Fibroblast of gingiva (primary cell): ENCODE data around the gene COMMD9.

Source experiments
- DNase-seq: peaks from one replicate; pipeline ENCODE4 v3.0.0-alpha.2; 2011; ENCODE audit warnings: low read depth

The COMMD9 gene

GRCh38 chr11:36296884-36297543, 7.8 kb upstream of the COMMD9 start:
- peak; percentile 100 for DNase-seq

- no peak for DNase-seq
Measured at GRCh38 chr11:36295926-36296325, 6.7 kb upstream of the COMMD9 start, which contains the start of gene PRR5L. TSS of gene PRR5L (plus strand) at chr11:36296288. CDS start at chr11:36401122, 104,834 bp downstream.

GRCh38 chr11:36292311-36292722, 3.1 kb upstream of the COMMD9 start:
- peak; percentile 46 for DNase-seq

DNA sequence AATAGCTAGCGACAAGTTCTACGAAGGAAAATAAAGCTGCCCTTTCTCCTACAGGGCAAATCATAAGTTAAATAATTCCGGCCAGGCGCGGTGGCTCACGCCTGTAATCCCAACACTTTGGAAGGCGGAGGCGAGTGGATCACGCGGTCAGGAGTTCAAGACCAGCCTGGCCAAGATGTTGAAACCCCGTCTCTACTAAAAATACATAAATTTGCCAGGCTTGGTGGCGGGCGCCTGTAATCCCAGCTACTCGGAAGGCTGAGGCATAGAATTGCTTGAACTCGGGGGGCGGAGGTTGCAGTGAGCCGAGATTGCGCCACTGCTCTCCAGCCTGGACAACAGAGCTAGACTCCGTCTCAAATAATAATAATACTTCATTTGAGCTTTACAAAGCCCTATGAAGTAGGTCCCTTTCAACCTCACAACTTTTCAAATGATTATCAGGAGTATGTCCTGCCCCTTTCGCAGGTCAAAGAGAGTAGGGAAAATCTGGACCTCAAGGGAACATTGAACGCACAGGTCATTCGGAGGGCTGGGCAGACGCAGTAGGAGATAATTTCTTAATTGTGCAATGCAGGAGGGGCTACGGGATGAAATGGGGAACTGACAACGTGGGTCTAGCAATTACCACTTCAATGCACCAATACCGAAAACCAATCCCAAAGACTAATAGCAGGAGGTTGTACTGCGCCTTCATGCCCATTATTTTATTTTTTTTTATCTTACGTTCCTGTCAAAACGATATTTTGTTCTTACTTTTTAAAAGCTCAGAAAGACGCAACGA, 590 bp downstream of the COMMD9 start:
- DNase-seq: no peak

DNA sequence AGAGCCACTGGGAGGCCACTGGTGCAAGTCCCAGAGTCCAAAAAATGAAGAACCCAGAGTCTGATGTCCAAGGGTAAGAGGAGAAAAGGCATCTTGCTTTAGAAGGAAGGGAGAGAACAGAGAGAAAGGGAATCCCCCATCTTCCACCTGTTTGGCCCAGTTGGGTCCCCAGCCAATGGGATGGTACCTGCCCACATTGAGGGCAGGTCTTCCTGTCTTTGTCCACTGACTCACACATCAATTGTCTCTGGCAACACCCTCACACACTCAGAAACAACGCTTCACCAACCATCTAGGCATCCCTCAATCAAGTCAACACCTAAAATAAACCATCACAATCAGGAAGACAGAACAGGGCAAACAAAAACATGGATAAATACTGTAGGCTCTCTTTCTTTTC, 6.3 kb downstream of the COMMD9 start:
- DNase-seq: no peak

GRCh38 chr11:36281850-36282249, 7.4 kb downstream of the COMMD9 start:
- DNase-seq: no peak

DNA sequence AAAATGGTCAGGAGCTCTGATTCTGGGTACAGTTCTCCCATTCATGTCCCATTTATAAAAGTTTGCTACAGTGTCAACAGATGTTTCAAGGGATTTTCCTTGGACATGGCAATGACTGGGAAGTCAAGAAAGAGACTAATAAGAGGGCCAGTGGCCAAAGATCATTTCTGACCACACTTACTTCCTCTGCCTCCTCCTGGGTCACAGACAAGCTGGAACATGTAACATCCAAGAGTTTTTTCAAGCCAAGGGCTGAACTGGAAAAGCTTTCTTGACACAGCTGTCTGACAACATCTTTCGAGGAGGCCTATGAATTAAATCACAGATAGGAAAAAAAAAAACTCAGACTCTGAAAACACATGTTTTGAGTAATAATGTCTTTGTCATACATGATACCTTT, 8.7 kb downstream of the COMMD9 start:
- no peak for DNase-seq

DNA sequence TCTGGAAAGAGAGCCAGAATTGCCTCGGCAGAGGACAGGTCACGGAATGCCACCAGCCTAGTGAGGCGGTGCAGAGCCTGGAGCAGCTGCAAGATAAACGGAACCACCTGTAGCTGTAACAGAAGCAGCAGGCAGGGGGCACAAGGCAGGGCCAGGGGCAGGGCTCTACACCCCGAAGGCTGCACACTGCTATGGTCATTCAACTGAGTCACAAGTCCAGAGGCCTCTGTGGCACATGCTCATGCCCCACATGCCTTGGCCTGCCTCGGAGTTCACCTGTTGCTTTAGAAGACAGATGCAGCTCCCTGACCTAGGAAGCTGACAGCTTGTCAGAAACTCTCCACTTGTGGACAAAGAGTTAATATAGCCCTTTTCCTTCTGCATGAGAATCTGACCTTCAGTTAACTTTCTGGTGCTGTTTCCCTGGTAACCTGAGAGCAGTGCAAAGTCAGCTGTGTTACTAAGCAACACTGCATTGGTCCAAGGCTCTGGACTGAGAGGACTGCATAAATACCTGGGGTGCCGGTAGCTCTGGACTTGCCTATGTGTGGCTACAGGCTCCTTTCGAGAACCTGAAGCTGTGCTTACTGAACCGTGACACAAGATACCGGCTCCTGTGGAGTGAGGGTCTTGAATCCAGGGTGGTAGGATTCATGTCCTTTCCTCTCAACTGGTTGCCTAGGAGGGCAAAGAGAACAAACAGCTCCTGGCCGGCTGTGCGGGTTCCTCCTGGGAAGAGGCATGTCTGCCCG, 10.5 kb downstream of the COMMD9 start:
- DNase-seq: no peak

- no peak for DNase-seq
Measured at GRCh38 chr11:36274414-36274813, 14.8 kb downstream of the COMMD9 start.

DNA sequence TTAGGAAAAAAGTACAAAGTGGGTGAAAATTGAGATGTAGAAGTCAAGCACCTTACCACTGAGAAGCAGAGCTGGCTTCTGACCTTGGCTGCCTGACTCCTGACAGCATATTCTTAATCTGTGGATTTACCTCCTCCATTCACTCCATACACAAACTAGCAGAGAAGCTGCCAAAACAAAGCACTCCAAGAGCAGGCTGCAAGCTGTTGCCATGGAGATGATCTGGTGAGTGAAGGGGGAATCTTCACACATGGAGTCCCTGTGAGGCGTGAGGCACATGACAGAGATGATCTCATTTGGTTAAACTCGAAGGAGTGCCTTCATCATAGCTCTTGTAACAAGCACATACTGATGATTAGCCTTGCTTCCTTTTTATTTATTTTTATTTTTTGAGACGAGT, 16.1 kb downstream of the COMMD9 start:
- DNase-seq: no peak

- DNase-seq: no peak
Measured at GRCh38 chr11:36271794-36272407, 17.3 kb downstream of the COMMD9 start.

DNA sequence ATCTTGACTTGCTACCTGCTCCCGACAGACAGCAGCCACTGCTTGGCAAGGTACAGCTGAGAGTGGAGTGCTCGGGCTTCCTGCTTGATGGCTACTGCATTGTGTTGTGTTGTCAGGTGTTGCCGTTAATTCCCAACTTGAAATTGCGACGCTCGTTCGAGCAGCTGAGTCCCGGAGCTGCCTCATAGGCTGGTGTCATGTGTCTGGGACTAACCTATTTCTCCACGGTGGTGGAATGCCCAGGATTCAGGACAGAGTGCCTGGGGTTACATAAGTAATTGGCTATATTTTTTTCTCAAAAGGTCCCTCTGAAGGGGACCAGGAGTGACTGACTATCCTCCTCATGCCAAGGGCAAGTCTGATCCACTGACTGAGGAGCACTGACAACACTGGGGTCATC, 18.5 kb downstream of the COMMD9 start:
- no peak for DNase-seq

DNA sequence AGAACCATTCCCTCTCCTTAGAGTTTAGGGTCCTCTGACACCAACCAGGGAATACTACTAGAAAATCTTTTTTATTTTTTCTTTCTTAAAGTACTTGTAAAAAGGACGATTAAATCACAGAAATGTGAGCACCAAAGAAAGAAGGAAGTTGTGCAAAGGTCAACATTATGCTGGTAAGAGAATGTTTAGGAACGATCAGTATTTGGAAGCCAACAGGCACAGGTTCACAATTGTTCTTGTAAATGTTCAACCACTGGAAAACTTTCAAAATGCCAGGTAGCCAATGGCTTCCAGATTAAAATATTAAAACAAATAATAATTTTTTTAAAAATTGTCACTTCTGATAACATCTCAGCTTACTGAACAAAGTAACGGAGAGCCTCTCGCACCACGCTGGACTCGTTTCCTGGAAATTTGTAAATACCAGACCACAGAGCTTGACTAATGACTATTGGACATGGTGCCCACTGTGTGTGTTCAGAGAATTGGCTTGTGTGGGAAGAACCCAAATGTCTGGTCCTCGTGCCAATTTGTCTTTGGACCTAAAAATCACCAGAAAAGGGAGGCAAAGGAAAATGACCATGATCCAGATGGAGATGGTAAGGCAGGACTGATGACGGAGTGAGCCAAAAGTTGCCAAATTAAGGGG, 20.8 kb downstream of the COMMD9 start:
- DNase-seq: no peak

GRCh38 chr11:36266767-36267166, 22.5 kb downstream of the COMMD9 start:
- DNase-seq: no peak

DNA sequence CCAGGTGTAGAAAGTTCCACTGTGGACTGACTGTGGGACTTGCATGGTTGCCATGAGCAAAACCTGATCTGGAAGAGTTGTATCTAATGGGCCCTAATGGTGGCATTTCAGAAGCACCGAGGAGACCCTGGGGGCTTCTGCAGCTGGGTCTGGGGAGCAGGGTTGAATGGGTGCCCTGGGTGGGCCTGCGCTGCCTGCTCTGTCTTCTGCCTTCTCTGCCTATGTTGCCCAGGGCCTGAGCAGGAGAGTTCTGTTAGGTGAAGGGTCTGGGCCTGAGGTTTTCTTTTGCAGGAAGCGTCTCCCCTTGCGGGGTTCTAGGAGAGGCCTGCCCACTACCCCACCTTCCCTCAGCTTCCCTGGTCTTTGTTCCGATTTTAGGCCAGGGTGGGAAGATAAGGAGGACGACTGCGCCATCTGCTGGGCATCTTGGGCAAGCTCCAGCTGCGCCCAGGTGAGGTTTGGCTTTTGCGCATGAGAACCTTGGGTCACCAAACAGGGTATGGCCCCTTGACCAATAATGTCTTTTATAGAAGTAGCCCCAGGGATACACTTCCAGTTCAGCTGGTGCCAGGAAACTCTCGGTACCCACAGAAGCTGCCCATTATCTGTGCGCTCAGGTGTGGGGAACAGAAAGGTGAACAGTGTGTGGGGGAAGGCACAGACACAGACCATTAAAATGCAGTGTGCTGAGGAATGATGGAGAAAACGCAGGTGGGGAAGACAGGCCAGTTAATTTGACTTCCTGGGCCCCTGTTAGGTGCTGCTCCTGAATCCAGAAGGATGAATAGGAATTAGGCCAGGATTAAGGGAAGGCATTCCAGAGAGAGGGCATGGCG, 23.2 kb downstream of the COMMD9 start:
- DNase-seq: no peak

DNA sequence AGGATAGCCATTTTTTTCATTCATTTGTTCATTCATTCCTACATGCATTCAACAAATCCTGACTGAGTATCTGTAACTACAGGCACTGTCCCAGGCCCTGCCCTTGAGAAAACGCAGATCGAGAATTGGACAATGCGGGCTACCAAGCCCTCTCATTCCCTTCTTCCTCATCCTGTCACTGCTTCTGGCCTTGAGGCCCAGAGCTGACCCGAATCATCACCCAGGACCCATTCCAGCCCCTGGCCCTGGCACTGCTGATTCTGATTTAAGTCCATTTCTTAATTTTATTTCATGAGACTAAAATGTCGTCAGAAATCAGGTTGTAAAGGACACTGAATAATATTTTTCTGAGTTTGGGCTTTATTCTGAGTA, 24.3 kb downstream of the COMMD9 start:
- DNase-seq: no peak

DNA sequence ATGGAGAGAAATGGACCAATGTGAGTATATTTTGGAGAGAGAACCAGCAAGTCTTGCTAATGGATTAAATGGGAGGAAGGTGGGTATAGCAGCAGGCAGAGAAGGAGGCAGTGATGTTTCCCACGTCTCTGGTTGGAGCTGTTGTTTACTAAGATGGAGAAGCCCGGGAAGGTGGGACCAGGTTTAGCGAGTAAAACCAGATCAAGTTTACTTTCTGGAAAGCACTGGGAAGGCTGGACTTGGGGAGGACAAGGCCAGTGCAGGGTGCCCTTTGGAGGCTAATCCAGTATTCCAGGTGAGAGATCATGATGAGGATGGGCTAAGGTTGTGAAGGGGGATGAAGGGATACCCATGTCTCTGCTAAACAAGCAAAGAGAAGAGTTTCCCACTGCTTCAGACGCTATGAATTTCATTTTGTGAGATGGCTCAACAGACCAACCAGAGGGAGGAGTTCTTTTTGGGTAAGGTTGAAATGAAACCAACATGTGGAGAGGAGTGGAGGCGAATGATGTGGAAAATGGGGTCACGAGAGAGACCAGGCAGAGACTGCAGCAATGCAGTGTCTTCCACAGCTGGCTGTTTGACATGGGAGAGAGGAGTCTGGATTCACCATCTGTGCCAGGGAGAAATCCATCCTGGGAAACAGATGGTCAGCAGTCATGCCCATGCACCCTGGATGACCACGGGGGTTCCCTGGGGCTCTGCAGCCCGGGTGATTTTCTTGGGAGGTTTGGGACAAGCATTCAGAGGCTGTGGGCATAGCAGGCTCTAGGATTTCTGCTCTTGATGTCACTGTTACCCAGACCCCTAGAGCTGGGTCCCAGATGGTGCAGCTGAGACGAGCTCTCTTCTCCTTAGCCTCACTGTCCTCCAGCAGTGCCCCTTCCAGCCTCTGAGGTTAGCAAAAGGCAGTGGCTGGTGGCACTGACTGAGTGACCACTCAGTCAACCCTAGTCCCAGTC, 24.9 kb downstream of the COMMD9 start:
- DNase-seq: no peak

DNA sequence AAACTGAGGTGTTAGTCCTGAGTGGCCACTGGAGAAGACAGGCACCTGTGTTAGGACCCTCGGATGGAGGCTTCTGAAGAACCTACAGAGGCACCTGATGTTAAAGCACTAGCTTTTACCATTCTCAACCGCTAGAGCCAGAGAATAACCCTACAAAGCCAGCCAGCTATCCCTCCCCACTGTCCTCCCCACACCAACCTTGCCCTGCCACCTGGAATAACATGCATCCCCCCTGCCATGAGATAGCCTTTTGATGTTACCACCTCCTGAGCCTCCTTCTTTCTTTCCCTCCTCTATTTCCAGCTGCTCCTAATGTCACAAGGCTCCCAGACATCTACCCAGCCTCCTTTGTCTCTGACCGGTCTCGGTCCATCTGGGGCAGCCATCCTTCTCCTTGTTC, 28.1 kb downstream of the COMMD9 start:
- DNase-seq: no peak

DNA sequence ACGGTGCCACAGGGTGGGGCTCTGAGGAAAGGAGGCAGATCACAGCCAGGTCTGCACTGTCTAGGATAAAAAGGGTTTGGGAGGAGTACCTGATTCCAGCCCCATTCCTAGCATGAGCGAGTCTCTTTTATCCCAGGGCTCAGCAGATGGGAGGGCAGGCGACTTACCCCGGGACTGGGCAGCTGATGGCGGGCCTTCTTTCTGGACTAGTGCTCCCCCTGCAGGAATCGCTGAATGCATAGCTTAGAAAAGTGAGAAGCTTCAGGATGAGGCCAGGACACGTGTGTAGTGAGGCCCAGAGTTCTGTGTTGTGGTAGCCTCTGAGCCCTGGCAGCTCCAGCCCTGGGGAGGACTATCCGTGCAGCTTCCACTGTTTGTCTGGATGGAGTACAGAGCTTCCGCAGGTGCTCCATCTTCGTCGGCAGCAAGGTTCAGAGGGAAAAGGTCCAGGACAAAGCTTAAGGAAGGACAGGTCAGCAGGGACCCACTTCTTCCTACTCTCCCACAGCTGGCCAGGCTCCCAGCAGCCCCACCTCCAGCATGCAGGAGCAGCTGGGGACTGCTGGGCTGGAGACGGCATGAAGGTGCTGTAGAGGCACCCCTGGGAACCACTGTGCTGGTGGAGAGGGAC, 30.4 kb downstream of the COMMD9 start:
- peak; percentile 69 for DNase-seq
